HG03571 (cell line): ENCODE data around the gene POLN.

Source experiments
- ATAC-seq: cut with Tn5 transposase; IDR thresholded peaks from one replicate; pipeline ENCODE4 v1.9.1; 2021; ENCODE audit not compliant: unreplicated experiment

Gene POLN

DNA sequence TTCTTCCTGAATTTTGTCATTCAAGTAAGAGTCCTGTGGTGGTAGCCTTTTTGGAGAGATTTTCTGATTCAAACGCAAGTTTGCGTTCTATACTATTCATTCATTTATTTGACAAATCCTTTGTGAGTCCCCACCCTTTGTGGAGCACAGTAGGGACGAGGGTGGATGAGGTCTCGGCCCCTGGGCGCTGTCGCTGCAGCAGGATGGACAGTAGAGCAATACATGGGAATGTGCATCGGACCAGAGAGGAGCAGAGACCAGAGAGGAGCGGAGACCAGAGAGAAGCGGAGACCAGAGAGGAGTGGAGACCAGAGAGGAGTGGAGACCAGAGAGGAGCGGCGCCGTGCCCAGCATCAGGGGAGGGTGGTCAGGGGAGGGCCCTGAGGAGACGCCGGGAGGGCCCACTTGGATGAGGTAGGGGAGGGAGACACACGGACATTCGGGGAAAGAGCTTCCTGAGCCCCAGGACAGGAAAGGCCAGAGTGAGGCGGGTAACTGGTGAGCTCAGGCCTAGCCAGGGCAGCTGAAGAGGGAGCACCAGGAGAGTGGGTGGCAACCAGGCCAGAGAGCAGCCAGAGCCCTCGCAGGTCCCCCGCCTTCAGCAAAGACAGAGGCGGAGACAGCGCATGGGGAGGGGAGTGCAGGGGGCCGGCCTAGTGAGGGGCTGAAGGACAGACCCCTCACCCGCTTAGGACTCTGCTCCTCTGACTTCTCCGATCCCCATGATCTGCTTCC, 115.4 kb downstream of the POLN start:
- ATAC-seq: no peak

DNA sequence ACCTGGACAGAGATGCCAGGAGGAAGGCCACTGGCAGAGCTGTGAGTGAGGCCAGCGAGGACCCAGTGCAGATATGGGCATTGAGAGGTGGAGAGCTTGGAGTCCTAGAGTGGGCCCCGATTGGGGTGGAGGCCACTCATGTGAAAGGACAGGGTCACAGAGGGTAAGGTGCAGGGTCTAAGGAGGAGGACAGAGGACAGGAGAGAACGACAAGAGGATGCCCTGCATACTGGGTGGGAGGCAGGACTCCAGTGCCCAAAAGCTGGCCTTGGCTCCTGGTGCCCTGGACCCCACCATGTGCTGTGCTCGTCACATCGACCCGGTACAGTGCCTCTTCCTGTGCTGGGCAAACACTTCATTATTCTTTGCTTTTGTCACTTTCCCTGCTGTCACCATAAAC, 116.1 kb downstream of the POLN start:
- no peak for ATAC-seq

DNA sequence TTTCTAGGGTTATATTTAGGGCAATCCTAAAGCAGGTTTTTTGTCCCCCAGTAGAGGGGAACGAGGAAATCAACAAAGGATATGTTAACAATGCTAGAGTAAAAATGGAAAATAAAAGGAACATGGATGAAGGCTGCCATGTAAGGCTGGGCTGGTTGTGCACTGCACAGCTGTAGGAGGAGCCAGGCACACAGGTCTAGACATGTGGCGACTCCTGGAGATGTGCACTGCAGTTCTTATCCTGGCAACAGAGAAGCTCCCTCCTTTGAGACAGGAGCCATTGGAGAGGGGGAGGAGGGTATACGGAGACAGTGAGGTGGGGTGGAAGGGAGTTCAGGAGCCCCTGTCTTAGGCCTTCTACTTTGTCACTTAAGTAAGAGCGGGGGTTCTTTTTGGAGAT, 116.9 kb downstream of the POLN start:
- no peak for ATAC-seq

- no peak for ATAC-seq
These were observed 125.1 kb downstream of the POLN start for GRCh38 chr4:2116687-2117400.

- no peak for ATAC-seq
These were observed 136.4 kb downstream of the POLN start for GRCh38 chr4:2105559-2105958.

DNA sequence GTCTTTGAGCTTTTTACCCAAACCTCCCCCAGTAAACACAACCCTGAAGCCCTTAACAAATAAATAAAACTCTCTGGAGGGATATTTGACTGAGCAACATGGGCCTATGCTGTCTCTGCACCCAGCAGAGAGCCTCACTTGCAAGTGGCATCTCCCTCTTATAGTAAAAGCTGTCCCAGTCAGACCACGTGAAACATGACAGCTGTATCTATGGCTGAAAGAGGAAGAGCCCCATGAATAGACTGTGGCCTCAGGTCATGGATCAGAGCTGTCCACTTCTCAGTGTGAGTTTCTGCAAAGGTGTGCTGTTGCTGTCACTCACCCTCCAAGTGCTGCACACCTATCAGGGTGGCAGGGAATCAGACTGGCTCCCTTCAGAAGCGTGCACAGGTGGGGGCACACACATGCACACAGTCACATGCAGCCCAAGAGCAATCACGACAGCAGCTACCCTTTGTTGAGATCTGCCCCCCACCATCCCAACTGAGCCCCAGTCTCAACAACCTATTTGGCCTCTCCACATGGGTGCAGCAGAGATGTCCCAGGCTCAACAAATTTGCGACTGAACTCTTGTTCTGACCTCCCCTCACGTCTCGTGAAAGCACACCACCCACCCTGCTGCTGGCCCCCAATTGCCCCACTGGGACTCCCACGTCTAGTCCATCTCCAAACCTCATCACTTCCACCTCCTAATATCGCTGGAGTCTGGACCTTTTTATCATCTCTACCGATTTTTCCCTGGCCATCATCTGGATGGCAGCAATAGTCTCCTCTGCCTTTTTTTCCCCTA, 137.2 kb downstream of the POLN start:
- ATAC-seq: no peak

- ATAC-seq: no peak
These were observed 137.9 kb downstream of the POLN start for GRCh38 chr4:2103843-2104547.

- no peak for ATAC-seq
These were observed 138.6 kb downstream of the POLN start for GRCh38 chr4:2103127-2103842.

- no peak for ATAC-seq
These were observed 139.7 kb downstream of the POLN start for GRCh38 chr4:2102045-2102883.

GRCh38 chr4:2101346-2102044, 140.4 kb downstream of the POLN start:
- ATAC-seq: no peak

DNA sequence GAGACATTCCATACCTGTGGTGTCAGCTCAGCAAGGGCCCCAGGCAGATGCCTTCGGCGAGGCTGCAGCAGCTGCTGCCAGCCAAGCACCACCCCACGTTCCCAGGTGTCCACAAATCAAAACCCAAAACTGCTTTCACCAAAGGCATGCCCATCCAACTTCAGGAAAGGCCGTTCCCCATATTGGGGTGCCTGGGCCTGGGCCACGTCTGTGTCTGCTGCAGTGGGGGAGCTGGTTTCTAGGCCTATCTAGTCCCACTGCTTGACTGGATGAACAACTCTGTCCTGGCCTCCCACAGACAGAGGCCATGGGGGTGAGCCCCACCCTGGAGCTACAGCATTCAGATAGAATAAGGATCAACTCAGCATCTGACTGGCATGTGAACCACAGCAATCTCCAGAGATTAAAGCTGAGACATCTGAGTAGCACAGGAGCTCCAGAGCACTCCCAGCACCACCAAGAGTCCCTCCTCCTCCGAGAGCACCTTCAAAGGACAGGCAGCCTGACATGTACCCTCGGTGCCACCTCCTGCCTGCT, 145.8 kb downstream of the POLN start:
- ATAC-seq: no peak

GRCh38 chr4:2095236-2096072, 146.5 kb downstream of the POLN start:
- ATAC-seq: no peak

DNA sequence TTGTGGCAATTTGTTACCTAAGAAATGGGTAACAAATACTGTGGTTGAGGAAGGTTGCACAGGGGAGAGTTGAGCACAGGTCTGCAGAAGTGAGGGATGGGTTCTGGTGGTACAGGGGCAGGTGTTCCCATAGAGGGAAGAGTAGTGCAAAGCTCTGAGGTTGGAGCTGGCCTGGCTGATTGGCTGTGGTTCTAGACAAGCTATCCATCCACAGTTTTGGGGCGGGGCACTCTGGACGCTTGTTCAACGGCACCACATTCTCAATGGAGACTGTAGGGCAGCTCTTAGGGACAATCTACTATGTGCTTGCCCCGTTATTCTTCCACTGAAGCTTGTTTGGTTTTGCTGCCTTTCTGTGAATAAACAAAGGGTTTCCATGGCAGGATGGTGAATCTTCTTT, 147.4 kb downstream of the POLN start:
- no peak for ATAC-seq

GRCh38 chr4:2093265-2093664, 148.7 kb downstream of the POLN start:
- no peak for ATAC-seq

- no peak for ATAC-seq
These were observed 149.3 kb downstream of the POLN start for GRCh38 chr4:2092669-2093053.

GRCh38 chr4:2091990-2092668, 149.8 kb downstream of the POLN start:
- ATAC-seq: no peak

GRCh38 chr4:2090642-2091041, 151.3 kb downstream of the POLN start:
- ATAC-seq: no peak
